ENCODE data around the gene SDK1.

- TF ChIP-seq CTCF (IDR thresholded peaks at IDR 0.05) (no peak), POLR2A (IDR thresholded peaks at IDR 0.05) (peak in 1 of 3 donors; percentile 18)
Observed at GRCh38 chr7:4134631-4135030, 833.6 kb downstream of the SDK1 start.

Data from body of pancreas (tissue), 4 donors.